ENCODE measurements around the gene CACNA1I. TPM values are rescaled to one million over a fixed set of nuclear protein-coding genes. Genes with fewer than 3 reads are reported as not detected.

CACNA1I gene
- total RNA-seq, 2 donors from 2014 or later = 0.34 to 0.58 TPM

- Mint-ChIP-seq H3K27ac (peak overlapping the region; percentile 79), H3K27me3 (ENCODE audit: low read depth) (no peaks in the 10 kb centered on the region), H3K36me3 (ENCODE audit: insufficient read depth in 2 of 2) (peaks cover 3 to 23% of the 10 kb centered on the region in 2 donors), H3K4me3 (peak overlapping the region; percentile 81 to 90), H3K4me1 (ENCODE audit: low read depth) (peaks cover 80% of the 10 kb centered on the region), H3K9me3 (no peaks in the 10 kb centered on the region)
- ATAC-seq (replicated peaks in 1 of 2) (no peak), DNase-seq (no peak)
Measured at GRCh38 chr22:39529487-39529851, 41.1 kb upstream of the CACNA1I start.

GRCh38 chr22:39530116-39530515, 40.4 kb upstream of the CACNA1I start:
- H3K9me3 Mint-ChIP-seq = no peaks in the 10 kb centered on the region
- no peak for DNase-seq
- peaks cover 0 to 18% of the 10 kb centered on the region in 2 donors for H3K36me3 Mint-ChIP-seq (ENCODE audit: insufficient read depth in 2 of 2)
- H3K27ac Mint-ChIP-seq = peak overlapping the region; percentile 2
- H3K4me1 Mint-ChIP-seq (ENCODE audit: low read depth) = peaks cover 76% of the 10 kb centered on the region
- no peak for ATAC-seq (replicated peaks in 1 of 2)
- H3K4me3 Mint-ChIP-seq = peak overlapping the region; percentile 81 to 90
- no peaks in the 10 kb centered on the region for H3K27me3 Mint-ChIP-seq (ENCODE audit: low read depth)

GRCh38 chr22:39530692-39531331, 39.7 kb upstream of the CACNA1I start:
- no peaks in the 10 kb centered on the region for H3K9me3 Mint-ChIP-seq
- ATAC-seq (replicated peaks in 1 of 2) (no peak), DNase-seq (peak in 1 of 2 donors; percentile 18)
- H3K27ac Mint-ChIP-seq = peak overlapping the region; percentile 2
- peaks cover 0 to 15% of the 10 kb centered on the region in 2 donors for H3K36me3 Mint-ChIP-seq (ENCODE audit: insufficient read depth in 2 of 2)
- peaks cover 69% of the 10 kb centered on the region for H3K4me1 Mint-ChIP-seq (ENCODE audit: low read depth)
- H3K27me3 Mint-ChIP-seq (ENCODE audit: low read depth) = no peaks in the 10 kb centered on the region
- H3K4me3 Mint-ChIP-seq = peak overlapping the region; percentile 90 to 98

GRCh38 chr22:39532215-39533073, 38.1 kb upstream of the CACNA1I start, which contains the start of gene RPS19BP1:
Gene RPS19BP1 (minus strand): TSS chr22:39532748. CDS start chr22:39532738, 10 bp downstream.
- Mint-ChIP-seq H3K27me3 (ENCODE audit: low read depth) (no peaks in the 10 kb centered on the region), H3K4me1 (ENCODE audit: low read depth) (peaks cover 52% of the 10 kb centered on the region), H3K27ac (peak within 1 kb of the TSS; percentile 97), H3K36me3 (ENCODE audit: insufficient read depth in 2 of 2) (peaks cover 0 to 10% of the 10 kb centered on the region in 2 donors), H3K9me3 (no peaks in the 10 kb centered on the region), H3K4me3 (peak within 1 kb of the TSS; percentile 90 to 98)
- peak; percentile 83 to 86 for ATAC-seq (replicated peaks in 1 of 2)
- peak; percentile 99 to 100 for DNase-seq

GRCh38 chr22:39534092-39534506, 36.5 kb upstream of the CACNA1I start:
- H3K27me3 Mint-ChIP-seq (ENCODE audit: low read depth) = no peaks in the 10 kb centered on the region
- peaks cover 0 to 10% of the 10 kb centered on the region in 2 donors for H3K36me3 Mint-ChIP-seq (ENCODE audit: insufficient read depth in 2 of 2)
- ATAC-seq (replicated peaks in 1 of 2) = no peak
- no peak for DNase-seq
- H3K4me3 Mint-ChIP-seq = peak overlapping the region; percentile 69 to 79
- H3K27ac Mint-ChIP-seq = no peak overlapping the region
- no peaks in the 10 kb centered on the region for H3K9me3 Mint-ChIP-seq
- peaks cover 36% of the 10 kb centered on the region for H3K4me1 Mint-ChIP-seq (ENCODE audit: low read depth)

GRCh38 chr22:39534591-39535356, 35.8 kb upstream of the CACNA1I start:
- Mint-ChIP-seq H3K27me3 (ENCODE audit: low read depth) (no peaks in the 10 kb centered on the region), H3K27ac (no peak overlapping the region), H3K4me3 (peak overlapping the region; percentile 69 to 79), H3K4me1 (ENCODE audit: low read depth) (peaks cover 29% of the 10 kb centered on the region), H3K36me3 (ENCODE audit: insufficient read depth in 2 of 2) (peaks cover 0 to 9% of the 10 kb centered on the region in 2 donors), H3K9me3 (no peaks in the 10 kb centered on the region)
- peak; percentile 84 to 89 for DNase-seq
- ATAC-seq (replicated peaks in 1 of 2) = peak; percentile 28 to 34

- Mint-ChIP-seq H3K4me3 (no peak overlapping the region), H3K9me3 (no peaks in the 10 kb centered on the region), H3K27ac (no peak overlapping the region), H3K4me1 (ENCODE audit: low read depth) (peaks cover 23% of the 10 kb centered on the region), H3K36me3 (ENCODE audit: insufficient read depth in 2 of 2) (peaks cover 0 to 4% of the 10 kb centered on the region in 2 donors), H3K27me3 (ENCODE audit: low read depth) (no peaks in the 10 kb centered on the region)
- no peak for ATAC-seq (replicated peaks in 1 of 2)
- no peak for DNase-seq
Measured at GRCh38 chr22:39535357-39535725, 35.2 kb upstream of the CACNA1I start.

GRCh38 chr22:39535831-39536449, 34.6 kb upstream of the CACNA1I start:
- Mint-ChIP-seq H3K27me3 (ENCODE audit: low read depth) (no peaks in the 10 kb centered on the region), H3K27ac (no peak overlapping the region), H3K36me3 (ENCODE audit: insufficient read depth in 2 of 2) (peaks cover 0 to 4% of the 10 kb centered on the region in 2 donors), H3K9me3 (no peaks in the 10 kb centered on the region), H3K4me3 (no peak overlapping the region), H3K4me1 (ENCODE audit: low read depth) (peaks cover 17% of the 10 kb centered on the region)
- no peak for DNase-seq
- ATAC-seq (replicated peaks in 1 of 2) = no peak

GRCh38 chr22:39536711-39537110, 33.8 kb upstream of the CACNA1I start:
- no peak overlapping the region for H3K27ac Mint-ChIP-seq

GRCh38 chr22:39537975-39538374, 32.6 kb upstream of the CACNA1I start:
- Mint-ChIP-seq H3K9me3 (no peaks in the 10 kb centered on the region), H3K4me1 (ENCODE audit: low read depth) (peaks cover 5% of the 10 kb centered on the region), H3K27me3 (ENCODE audit: low read depth) (peaks cover 2% of the 10 kb centered on the region), H3K27ac (no peak overlapping the region), H3K4me3 (no peak overlapping the region), H3K36me3 (ENCODE audit: insufficient read depth in 2 of 2) (no peaks in the 10 kb centered on the region)
- DNase-seq = no peak
- no peak for ATAC-seq (replicated peaks in 1 of 2)

More at GRCh38 chr22:39536711-39537110, 33.8 kb upstream of the CACNA1I start:
- H3K4me3 Mint-ChIP-seq = no peak overlapping the region
- no peaks in the 10 kb centered on the region for H3K9me3 Mint-ChIP-seq
- DNase-seq (no peak), ATAC-seq (replicated peaks in 1 of 2) (no peak)
- peaks cover 10% of the 10 kb centered on the region for H3K4me1 Mint-ChIP-seq (ENCODE audit: low read depth)
- no peaks in the 10 kb centered on the region for H3K36me3 Mint-ChIP-seq (ENCODE audit: insufficient read depth in 2 of 2)
- H3K27me3 Mint-ChIP-seq (ENCODE audit: low read depth) = no peaks in the 10 kb centered on the region

GRCh38 chr22:39543095-39543494, 27.5 kb upstream of the CACNA1I start:
- ATAC-seq (replicated peaks in 1 of 2) = peak; percentile 39 to 47
- H3K4me1 Mint-ChIP-seq (ENCODE audit: low read depth) = peaks cover 9% of the 10 kb centered on the region
- no peaks in the 10 kb centered on the region for H3K9me3 Mint-ChIP-seq

More at GRCh38 chr22:39543095-39543494, 27.5 kb upstream of the CACNA1I start:
- Mint-ChIP-seq H3K27me3 (ENCODE audit: low read depth) (peaks cover 41% of the 10 kb centered on the region), H3K36me3 (ENCODE audit: insufficient read depth in 2 of 2) (no peaks in the 10 kb centered on the region), H3K27ac (no peak overlapping the region), H3K4me3 (no peak overlapping the region)
- peak; percentile 43 to 52 for DNase-seq
